ENCODE data around the gene CCNL2. TPM values are rescaled to one million over a fixed set of nuclear protein-coding genes. Genes with fewer than 3 reads are reported as not detected.

The CCNL2 gene
- total and polyA plus RNA-seq, 2 of the 13 experiments (the other 11 are each of a cell fraction or from before 2014, with no cell fraction given) = 105 to 340 TPM

- peak; percentile 89; the same call in 1 of the 2 replicates for TF ChIP-seq MYC (CRISPR knock-in tag; IDR thresholded peaks at IDR 0.05; ENCODE audit: borderline replicate concordance)
- TF ChIP-seq TOE1 (CRISPR knock-in tag; IDR thresholded peaks at IDR 0.05) = no peak
- TF ChIP-seq, protein P1, sequence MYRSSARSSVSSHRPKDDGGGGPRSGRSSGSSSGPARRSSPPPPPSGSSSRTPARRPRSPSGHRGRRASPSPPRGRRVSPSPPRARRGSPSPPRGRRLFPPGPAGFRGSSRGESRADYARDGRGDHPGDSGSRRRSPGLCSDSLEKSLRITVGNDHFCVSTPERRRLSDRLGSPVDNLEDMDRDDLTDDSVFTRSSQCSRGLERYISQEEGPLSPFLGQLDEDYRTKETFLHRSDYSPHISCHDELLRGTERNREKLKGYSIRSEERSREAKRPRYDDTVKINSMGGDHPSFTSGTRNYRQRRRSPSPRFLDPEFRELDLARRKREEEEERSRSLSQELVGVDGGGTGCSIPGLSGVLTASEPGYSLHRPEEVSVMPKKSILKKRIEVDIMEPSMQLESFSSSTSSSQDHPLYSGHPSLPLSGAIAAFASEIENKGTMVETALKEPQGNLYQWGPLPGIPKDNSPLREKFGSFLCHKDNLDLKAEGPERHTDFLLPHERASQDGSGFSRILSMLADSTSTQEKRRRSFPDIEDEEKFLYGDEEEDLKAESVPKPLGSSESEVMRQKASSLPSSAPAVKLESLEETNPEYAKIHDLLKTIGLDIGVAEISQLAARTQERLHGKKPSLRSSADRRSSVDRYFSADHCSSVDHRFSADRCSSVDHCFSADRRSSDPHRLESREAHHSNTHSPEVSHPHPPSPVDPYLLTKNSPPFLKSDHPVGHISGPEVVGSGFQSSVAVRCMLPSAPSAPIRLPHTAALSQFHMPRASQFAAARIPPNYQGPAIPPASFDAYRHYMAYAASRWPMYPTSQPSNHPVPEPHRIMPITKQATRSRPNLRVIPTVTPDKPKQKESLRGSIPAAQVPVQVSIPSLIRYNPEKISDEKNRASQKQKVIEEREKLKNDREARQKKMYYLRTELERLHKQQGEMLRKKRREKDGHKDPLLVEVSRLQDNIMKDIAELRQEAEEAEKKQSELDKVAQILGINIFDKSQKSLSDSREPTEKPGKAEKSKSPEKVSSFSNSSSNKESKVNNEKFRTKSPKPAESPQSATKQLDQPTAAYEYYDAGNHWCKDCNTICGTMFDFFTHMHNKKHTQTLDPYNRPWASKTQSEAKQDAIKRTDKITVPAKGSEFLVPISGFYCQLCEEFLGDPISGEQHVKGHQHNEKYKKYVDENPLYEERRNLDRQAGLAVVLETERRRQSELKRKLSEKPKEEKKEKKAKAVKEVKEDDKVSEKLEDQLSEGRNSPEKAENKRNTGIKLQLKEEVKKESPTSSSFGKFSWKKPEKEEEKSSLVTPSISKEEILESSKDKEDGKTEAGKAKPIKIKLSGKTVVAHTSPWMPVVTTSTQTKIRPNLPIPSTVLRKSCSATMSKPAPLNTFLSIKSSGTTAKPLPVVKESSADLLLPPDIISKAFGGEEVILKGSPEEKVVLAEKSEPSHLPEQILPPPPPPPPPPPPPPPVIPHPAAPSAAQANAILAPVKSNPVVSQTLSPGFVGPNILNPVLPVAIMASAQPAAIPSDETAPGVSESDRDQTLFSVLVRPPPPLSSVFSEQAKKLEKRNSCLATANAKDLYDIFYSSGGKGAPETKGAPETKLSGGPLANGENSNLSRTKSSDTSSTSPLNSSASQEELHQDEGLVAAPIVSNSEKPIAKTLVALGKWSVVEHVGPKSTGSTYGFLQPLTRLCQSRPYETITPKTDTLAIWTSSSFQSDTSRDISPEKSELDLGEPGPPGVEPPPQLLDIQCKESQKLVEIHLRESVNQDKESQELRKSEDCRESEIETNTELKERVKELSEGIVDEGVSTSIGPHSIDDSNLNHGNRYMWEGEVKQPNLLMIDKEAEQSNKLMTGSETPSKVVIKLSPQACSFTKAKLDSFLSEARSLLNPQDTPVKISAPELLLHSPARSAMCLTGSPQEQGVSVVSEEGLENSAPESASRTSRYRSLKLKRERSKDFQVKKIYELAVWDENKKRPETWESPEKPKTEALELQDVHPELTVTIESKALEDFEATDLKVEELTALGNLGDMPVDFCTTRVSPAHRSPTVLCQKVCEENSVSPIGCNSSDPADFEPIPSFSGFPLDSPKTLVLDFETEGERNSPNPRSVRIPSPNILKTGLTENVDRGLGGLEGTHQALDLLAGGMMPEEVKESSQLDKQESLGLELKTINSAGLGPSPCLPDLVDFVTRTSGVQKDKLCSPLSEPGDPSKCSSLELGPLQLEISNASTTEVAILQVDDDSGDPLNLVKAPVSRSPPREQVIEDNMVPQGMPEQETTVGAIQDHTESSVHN (CRISPR knock-in tag; IDR thresholded peaks at IDR 0.05) = 0 out of 2 replicates have a peak, but pooled peaks have one; percentile 15
- TF ChIP-seq KAT8 (CRISPR knock-in tag; IDR thresholded peaks at IDR 0.05) = 0 out of 2 replicates have a peak, but pooled peaks have one; percentile 3
- no peak for TF ChIP-seq ZNF747 (CRISPR knock-in tag; IDR thresholded peaks at IDR 0.05; ENCODE audit: borderline replicate concordance)
- TF ChIP-seq ZNF883 (CRISPR knock-in tag; IDR thresholded peaks at IDR 0.05; ENCODE audit: not compliant biosample characterization) = peak; percentile 78
- TF ChIP-seq BORCS8-MEF2B (CRISPR knock-in tag; IDR thresholded peaks at IDR 0.05) = no peak; the same call in 1 of the 2 replicates
- peak; percentile 91 for TF ChIP-seq SMAD1 (CRISPR knock-in tag; IDR thresholded peaks at IDR 0.05; ENCODE audit: borderline replicate concordance, low read depth)
- TF ChIP-seq ATRX (CRISPR knock-in tag; IDR thresholded peaks at IDR 0.05; ENCODE audit: borderline replicate concordance) = no peak
- TF ChIP-seq ZNF451 (CRISPR knock-in tag; IDR thresholded peaks at IDR 0.05) = peak; percentile 52; the same call in 1 of the 2 replicates
- no peak; the same call in 1 of the 2 replicates for TF ChIP-seq FOXA3 (CRISPR knock-in tag; IDR thresholded peaks at IDR 0.05)
- TF ChIP-seq ZFP62 (CRISPR knock-in tag; IDR thresholded peaks at IDR 0.05) = no peak
- TF ChIP-seq, protein P2, sequence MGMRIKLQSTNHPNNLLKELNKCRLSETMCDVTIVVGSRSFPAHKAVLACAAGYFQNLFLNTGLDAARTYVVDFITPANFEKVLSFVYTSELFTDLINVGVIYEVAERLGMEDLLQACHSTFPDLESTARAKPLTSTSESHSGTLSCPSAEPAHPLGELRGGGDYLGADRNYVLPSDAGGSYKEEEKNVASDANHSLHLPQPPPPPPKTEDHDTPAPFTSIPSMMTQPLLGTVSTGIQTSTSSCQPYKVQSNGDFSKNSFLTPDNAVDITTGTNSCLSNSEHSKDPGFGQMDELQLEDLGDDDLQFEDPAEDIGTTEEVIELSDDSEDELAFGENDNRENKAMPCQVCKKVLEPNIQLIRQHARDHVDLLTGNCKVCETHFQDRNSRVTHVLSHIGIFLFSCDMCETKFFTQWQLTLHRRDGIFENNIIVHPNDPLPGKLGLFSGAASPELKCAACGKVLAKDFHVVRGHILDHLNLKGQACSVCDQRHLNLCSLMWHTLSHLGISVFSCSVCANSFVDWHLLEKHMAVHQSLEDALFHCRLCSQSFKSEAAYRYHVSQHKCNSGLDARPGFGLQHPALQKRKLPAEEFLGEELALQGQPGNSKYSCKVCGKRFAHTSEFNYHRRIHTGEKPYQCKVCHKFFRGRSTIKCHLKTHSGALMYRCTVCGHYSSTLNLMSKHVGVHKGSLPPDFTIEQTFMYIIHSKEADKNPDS (CRISPR knock-in tag; IDR thresholded peaks at IDR 0.05) = no peak
- TF ChIP-seq THAP11 (CRISPR knock-in tag; IDR thresholded peaks at IDR 0.05) = no peak
- TF ChIP-seq FOXC1 (CRISPR knock-in tag; IDR thresholded peaks at IDR 0.05; ENCODE audit: borderline replicate concordance) = peak; percentile 14; the same call in 1 of the 2 replicates
- peak; percentile 52; the same call in 1 of the 2 replicates for TF ChIP-seq ESRRA (CRISPR knock-in tag; IDR thresholded peaks at IDR 0.05; ENCODE audit: low read depth)
- no peak for TF ChIP-seq ZNF704 (CRISPR knock-in tag; IDR thresholded peaks at IDR 0.05; ENCODE audit: borderline replicate concordance)
- TF ChIP-seq HDAC1 (CRISPR knock-in tag; IDR thresholded peaks at IDR 0.05) = peak; percentile 83
These were observed 36.2 kb upstream of the CCNL2 start, which contains the start of gene VWA1 (continued) for GRCh38 chr1:1435106-1435903.
